GM18502 (cell line): ENCODE measurements around the gene ZC3H15.
A peak's percentile ranks its signal among the peaks of the same experiment; 100 is the strongest.
"Not testable (repeated sequence)": the region's sequence is repeated elsewhere in the genome, so short reads cannot be mapped to it uniquely, and the experiment has no call there.

Experiments
- ATAC-seq: cut with Tn5 transposase; IDR thresholded peaks from one replicate; pipeline ENCODE4 v1.9.1; 2021; ENCODE audit warnings: mild to moderate bottlenecking; ENCODE audit not compliant: unreplicated experiment, poor library complexity

The ZC3H15 gene

DNA sequence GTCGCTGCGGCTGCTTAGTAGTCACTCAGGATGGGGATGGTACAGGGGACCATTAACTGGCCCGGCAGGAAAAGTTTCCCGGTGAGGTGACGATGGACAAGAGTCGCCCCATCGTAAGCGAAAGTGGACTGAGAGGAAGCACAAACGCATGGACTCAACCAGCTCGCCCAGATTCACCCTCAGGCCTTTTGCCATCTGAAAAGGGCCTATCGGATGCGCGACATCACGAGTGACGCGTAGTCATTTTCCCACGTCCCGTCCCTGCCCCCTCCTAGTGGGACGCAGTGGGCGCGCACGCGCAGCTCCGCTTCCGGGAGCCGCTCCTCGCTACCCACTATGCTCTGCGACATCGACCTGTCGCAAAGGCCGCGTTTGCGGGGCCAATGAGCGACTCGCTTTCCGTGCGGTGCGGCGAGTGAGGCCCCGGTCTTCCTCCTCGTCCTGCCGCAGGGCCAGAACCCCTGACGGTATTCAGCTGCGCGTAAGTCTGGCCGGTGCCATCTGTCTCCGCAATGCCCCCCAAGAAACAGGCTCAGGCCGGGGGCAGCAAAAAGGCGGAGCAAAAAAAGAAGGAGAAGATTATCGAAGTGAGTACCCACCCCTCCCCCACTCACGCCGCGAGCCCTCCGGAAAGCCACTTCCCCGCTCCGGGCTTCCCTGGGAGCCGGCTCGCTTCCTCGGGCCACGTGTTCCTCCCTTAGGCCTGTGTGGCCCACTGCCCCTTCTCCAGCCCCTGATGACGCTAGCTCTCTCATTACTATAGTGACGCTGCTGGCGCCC is at the start of gene ZC3H15:
Gene ZC3H15 (plus strand): TSS at position 390 of the 780 bp plus-strand sequence. CDS start 123 bp downstream, at position 513.
- ATAC-seq = peak; percentile 80

GRCh38 chr2:186437719-186438118 is 48.3 kb upstream of the ZC3H15 start:
- no peak for ATAC-seq

- not testable (repeated sequence) for ATAC-seq
Observed at GRCh38 chr2:186439673-186440095, 46.4 kb upstream of the ZC3H15 start.

- ATAC-seq = no peak
Observed at GRCh38 chr2:186440506-186440905, 45.6 kb upstream of the ZC3H15 start.

- ATAC-seq = no peak
Observed at GRCh38 chr2:186442885-186443284, 43.2 kb upstream of the ZC3H15 start.

- ATAC-seq = no peak
Observed at GRCh38 chr2:186443851-186444250, 42.2 kb upstream of the ZC3H15 start.

DNA sequence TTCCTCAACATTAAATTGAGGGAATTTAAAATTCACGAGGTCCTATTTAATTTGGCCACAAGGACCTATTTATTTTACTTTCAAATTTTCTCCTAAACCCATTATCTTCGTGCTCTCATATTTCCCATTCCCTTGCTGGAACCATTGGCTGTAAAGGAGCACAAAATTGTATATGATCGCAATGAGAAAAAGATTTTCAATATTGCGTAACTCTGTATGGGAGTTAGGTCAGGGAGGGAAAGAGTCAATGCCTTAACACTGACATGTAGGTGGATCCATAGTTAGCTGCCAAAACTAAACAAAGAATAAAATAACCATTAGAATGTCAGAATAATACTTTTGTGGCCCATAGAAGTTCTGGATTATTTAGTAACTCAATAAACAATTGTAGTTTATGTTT is 40.6 kb upstream of the ZC3H15 start:
- no peak for ATAC-seq

- no peak for ATAC-seq
Observed at GRCh38 chr2:186455613-186456012, 30.4 kb upstream of the ZC3H15 start.

- no peak for ATAC-seq
Observed at GRCh38 chr2:186456941-186457340, 29.1 kb upstream of the ZC3H15 start.

- ATAC-seq = no peak
Observed at GRCh38 chr2:186457908-186458307, 28.2 kb upstream of the ZC3H15 start.

- ATAC-seq = peak; percentile 49
Observed at GRCh38 chr2:186459009-186459408, 27.1 kb upstream of the ZC3H15 start.

DNA sequence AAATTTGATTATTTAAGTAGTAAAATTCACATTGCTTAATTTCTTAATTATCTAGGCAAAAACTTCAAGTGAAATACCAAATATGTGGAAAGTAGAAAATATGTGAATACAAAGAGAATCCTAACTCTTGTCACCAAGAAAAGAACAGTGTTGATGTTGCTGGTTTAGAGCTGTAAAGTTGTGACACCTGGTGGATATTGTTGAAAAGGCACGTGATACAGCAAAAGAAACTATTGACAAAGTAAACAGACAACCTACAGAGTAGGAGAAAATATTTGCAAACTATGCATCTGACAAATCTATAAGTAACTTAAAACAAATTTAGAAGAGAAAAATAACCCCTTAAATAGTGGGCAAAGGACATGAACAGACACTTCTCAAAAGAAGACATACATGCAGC is 25.6 kb upstream of the ZC3H15 start:
- peak; percentile 88 for ATAC-seq

- no peak for ATAC-seq
Observed at GRCh38 chr2:186466743-186467142, 19.3 kb upstream of the ZC3H15 start.

DNA sequence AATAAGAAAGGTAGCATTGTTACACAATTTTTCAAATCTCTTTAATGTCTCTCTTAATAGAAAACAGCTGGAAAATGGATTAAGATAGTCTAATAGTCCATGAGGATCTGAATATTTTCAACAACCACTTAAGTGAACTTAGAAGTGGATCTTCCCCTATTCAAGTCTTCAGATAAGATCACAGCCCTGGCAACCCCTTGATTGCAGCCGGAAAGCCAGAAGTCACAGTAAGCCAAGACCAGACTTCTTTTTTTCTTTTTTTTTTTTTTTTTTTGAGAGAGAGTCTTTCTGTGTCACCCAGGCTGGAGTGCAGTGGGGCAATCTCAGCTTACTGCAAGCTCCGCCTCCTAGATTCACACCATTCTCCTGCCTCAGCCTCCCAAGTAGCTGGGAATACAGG is 18.6 kb upstream of the ZC3H15 start:
- no peak for ATAC-seq

GRCh38 chr2:186472722-186473493 is 13.2 kb upstream of the ZC3H15 start:
- ATAC-seq = not testable (repeated sequence)

DNA sequence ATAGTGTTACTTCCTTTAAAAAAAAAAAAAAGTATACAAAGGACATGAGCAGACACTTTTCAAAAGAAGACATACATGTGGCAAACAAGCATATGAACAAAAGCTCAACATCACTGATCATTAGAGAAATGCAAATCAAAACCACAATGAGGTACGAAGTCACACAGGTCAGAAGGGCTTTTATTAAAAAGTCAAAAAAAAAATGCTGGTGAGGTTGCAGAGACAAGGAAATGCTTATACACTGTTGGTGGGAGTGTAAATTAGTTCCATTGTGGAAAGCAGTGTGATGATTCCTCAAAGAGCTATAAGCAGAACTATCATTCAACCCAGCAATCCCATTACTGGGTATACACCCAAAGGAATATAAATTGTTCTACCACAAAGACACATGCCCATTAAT is 11.8 kb upstream of the ZC3H15 start:
- peak; percentile 75 for ATAC-seq

DNA sequence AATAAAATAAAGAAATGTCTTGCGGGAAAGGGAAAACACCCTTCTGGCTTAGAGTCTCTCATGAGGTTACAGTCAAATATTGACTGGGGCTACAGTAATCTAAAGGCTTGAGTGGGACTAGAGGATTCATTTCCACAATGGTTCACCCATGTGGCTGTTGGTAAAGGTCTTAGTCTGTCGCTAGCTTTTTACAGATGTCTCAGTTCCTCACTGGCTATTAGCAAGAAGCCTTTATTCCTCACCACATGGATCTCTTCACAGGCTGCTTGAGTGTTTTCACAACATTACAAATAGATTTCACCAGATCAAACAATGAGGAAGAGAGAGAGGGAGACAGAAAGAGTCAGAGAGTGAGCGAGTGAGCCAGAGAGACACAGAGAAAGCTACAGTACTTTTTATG is 8.3 kb upstream of the ZC3H15 start:
- peak; percentile 47 for ATAC-seq

DNA sequence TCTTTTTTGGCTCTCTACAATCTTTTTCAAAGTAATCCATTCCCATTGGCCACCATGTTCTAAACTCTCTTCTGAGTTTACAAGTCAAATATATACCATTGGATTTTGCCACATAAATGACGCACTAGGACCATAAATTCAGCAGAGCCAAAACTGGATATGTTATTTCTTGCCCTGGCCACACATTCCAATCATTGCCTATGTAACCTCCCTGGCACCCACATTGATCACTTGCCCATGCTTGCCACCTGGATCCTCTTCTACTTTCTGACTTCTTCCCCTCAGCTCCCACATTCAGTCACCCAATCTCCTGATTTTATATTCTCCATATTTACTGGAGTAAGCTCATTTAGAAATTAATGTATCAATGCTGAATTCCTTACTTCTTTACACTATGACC is 5.1 kb upstream of the ZC3H15 start:
- ATAC-seq = no peak

DNA sequence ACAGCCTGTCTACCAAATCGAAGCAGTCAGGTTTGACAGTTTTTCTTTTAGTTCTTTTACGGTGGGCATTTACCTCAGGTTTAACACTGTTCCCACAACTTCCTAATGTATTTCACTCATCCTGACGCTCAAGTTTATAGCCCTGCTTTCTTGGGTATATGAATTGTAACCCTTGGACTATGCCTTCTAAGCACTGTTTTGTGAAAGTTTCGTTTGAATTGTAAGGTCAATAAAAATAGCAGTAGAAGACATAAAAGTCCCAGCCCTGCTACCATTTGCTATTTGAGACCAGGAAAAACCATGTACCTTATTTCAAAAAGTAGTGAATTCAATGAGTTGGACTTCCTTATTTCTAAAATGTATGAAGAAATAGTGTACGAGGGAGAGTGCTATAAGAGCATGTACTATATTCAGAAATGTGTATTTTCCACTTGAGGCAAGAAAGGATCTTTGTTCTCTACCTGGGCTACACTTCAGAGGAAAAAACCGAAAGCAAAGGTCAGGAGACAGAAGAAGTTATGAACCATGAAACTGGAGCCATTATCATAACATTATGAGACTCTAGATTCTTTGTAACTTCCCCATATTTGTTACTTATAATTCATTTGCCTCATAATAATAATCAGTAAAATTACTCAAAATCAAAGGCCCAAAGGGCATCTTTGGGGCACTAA is 1.9 kb upstream of the ZC3H15 start:
- no peak for ATAC-seq

- ATAC-seq = peak; percentile 44
Observed at GRCh38 chr2:186485576-186485870, 537 bp upstream of the ZC3H15 start.
